OCI-LY3 (cell line): Measurements from ENCODE around the gene NEU1.

Experiments
- EZH2phosphoT487 ChIP-seq: fragments of 200-600 bp; shearing (Covaris generic); IDR thresholded peaks from 2 replicates; pipeline ENCODE4 v1.6.1; 2018; ENCODE audit warnings: antibody characterized with exemption, mixed run types, low read depth
- TF ChIP-seq, protein P1 (sequence below): fragments of 200-600, 300-600 bp; sonication (generic); IDR thresholded peaks from 2 replicates; pipeline ENCODE4 v1.5.1; 2014; ENCODE audit warnings: antibody characterized with exemption, low read length, low read depth

DNA sequence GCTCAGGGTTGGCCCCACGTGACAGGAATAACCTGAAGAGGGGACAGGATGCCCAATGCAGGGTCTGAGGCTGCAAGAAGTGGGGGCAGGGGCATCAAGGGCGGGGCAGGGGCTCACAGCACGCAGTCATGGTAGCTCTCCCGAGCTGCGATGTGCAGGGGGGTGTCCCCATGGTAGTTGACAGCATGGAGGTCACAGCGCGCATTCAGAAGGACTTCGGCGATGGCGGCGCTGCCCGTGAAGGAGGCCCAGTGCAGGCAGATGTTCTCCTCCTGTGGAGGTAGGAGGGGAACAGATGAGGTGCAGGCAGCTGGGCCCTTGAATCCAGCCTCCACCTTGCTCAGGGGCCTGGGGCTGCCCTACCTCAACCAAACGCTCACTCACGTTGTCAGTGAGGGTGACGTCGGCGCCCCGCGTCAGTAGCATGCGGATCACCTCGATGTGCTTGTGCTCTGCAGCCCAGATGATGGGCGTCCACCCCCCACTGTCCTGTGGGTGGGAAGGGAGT, 22.0 kb upstream of the NEU1 start:
- TF ChIP-seq, protein P1, sequence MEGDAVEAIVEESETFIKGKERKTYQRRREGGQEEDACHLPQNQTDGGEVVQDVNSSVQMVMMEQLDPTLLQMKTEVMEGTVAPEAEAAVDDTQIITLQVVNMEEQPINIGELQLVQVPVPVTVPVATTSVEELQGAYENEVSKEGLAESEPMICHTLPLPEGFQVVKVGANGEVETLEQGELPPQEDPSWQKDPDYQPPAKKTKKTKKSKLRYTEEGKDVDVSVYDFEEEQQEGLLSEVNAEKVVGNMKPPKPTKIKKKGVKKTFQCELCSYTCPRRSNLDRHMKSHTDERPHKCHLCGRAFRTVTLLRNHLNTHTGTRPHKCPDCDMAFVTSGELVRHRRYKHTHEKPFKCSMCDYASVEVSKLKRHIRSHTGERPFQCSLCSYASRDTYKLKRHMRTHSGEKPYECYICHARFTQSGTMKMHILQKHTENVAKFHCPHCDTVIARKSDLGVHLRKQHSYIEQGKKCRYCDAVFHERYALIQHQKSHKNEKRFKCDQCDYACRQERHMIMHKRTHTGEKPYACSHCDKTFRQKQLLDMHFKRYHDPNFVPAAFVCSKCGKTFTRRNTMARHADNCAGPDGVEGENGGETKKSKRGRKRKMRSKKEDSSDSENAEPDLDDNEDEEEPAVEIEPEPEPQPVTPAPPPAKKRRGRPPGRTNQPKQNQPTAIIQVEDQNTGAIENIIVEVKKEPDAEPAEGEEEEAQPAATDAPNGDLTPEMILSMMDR = no peak
- TF ChIP-seq EZH2phosphoT487 = no peak
